SK-N-SH treated with all-trans-retinoic acid at 6 μM for 48 hours (cell line): Measurements from ENCODE around the gene ELMOD3.

Source experiments
- GLIS3 ChIP-seq: fragments of 250-450 bp; sonication (Bioruptor Pico); IDR thresholded peaks from 2 replicates; pipeline ENCODE4 v1.5.0; 2020; ENCODE audit warnings: mild to moderate bottlenecking, moderate library complexity
- RARB ChIP-seq: fragments of 250-450 bp; sonication (Bioruptor Pico); IDR thresholded peaks from 2 replicates; pipeline ENCODE4 v1.8.0; 2021; ENCODE audit warnings: mild to moderate bottlenecking, moderate library complexity
- TCF4 ChIP-seq: fragments of 250-450 bp; sonication (Bioruptor Pico); IDR thresholded peaks from 2 replicates; pipeline ENCODE4 v1.8.0; 2021; ENCODE audit warnings: mild to moderate bottlenecking, moderate library complexity, borderline replicate concordance
- ZNF8 ChIP-seq: fragments of 450-650 bp; formaldehyde crosslinking; IDR thresholded peaks from 2 replicates; pipeline ENCODE4 v1.5.0; 2020; ENCODE audit warnings: mild to moderate bottlenecking, moderate library complexity

DNA sequence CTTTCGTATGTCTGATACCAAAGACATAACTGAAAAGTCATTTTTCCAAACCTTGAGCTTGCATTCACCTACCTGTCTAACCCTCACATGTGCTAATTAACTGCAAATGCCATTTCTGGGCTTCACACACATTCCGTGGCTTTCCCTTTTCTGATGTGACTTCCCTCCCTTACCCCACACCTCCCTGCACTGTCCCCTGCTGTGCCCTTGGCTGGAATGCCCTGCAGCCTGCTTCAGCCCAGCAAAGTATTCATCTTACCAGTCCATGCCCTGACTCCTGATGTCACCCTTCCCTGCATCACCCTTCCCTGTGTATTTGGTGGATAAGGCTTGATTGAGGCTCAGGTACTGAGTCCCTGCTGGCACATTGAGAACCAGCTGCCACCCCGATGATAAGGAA is 12.4 kb upstream of the ELMOD3 start:
- TF ChIP-seq GLIS3 (CRISPR knock-in tag) (no peak), RARB (no peak), ZNF8 (CRISPR knock-in tag) (no peak), TCF4 (CRISPR knock-in tag) (no peak)
